Right lobe of liver (tissue), 6 donors: ENCODE data around the gene NLGN1. TPM values are rescaled to one million over a fixed set of nuclear protein-coding genes. Genes with fewer than 3 reads are reported as not detected.

ENCODE experiments used
- ATAC-seq, 4 donors: fragments of 200-7000 bp; cut with Tn5 transposase; one replicate each; pipeline ENCODE4 v1.9.1; 2020; ENCODE audit warnings: mild to moderate bottlenecking in 4 of 4, moderate library complexity in 4 of 4
- DNase-seq, 3 donors: peaks; one replicate each; pipeline ENCODE4 v3.0.0-alpha.2; 2020
- H3K27ac ChIP-seq, 3 donors: fragments of 200-600 bp; one replicate each; pipeline ENCODE4 v1.8.0; 2022
- H3K27me3 ChIP-seq, 2 donors: fragments of 200-600 bp; one replicate each; pipeline ENCODE4 v1.8.0; 2022
- H3K36me3 ChIP-seq, 4 donors: fragments of 200-600 bp; sonication (generic) in 1 of 4; one replicate each; pipeline versions ENCODE4 v1.5.1 to v1.8.0; 2017 to 2022; ENCODE audit warnings: control low read depth in 1 of 4
- H3K4me1 ChIP-seq, 4 donors: fragments of 200-600 bp; sonication (generic) in 1 of 4; one replicate each; pipeline versions ENCODE4 v1.5.1 to v1.8.0; 2017 to 2022; ENCODE audit warnings: control low read depth in 1 of 4
- H3K4me3 ChIP-seq, 3 donors: fragments of 200-600 bp; one replicate each; pipeline ENCODE4 v1.8.0; 2022
- H3K9me3 ChIP-seq, 4 donors: fragments of 200-600 bp; sonication (generic) in 1 of 4; one replicate each; pipeline versions ENCODE4 v1.5.1 to v1.8.0; 2017 to 2022; ENCODE audit warnings: control low read depth in 1 of 4
- CTCF ChIP-seq, 4 donors: fragments of 200-600 bp in 3 of 4; fragments of 450-650 bp in 1 of 4; IDR thresholded peaks; one replicate each; pipeline versions ENCODE4 v1.5.1 to v1.8.0; 2016 to 2022; ENCODE audit warnings: antibody characterized with exemption in 4 of 4, mild to moderate bottlenecking in 2 of 4
- POLR2A ChIP-seq: fragments of 450-650 bp; IDR thresholded peaks from one replicate; pipeline ENCODE4 v1.6.1; 2017; ENCODE audit warnings: antibody characterized with exemption, mild to moderate bottlenecking
- WGBS: methylation state at CpG from one replicate; pipeline ENCODE4 v1.1.6; 2018; ENCODE audit warnings: low coverage, low lambda C conversion rate; ENCODE audit not compliant: insufficient coverage; ENCODE audit errors: missing lambda C conversion rate; 5-methylcytosine and 5-hydroxymethylcytosine counted together
- intact Hi-C, 2 donors: fragments of 100-400 bp; cut with DNase I; formaldehyde crosslinking; loops; one replicate each; pipeline versions ENCODE4 v1.11.2 to v1.14.1; 2022
- total RNA-seq, 6 experiments: library from RNA; depleted of rRNA in 2 of 6; stranded (reverse); fragments of >200 nt in 2 of 6; fragmentation: NEBNext Ultra II Directional in 3 of 6; extraction: Animal tissue kit (Norgen Biotek cat#: 25700) in 3 of 6; gene quantifications; one replicate each; pipeline versions ENCODE4 v1.1.0 to v1.2.4, GENCODE V29; 2016 to 2023
- donor health status: DM: no; HTN: yes; CAD: no.
- donor health status: DM: no; HTN: no; CAD: no.
- donor health status: DM: no; HTN: no; CAD: no.
- donor health status: DM: no; HTN: yes; CAD: no.
- donor health status: DM: no; HTN: yes; CAD: no.

The NLGN1 gene
- total RNA-seq, 6 experiments from 2014 or later: 0.02 to 0.12 TPM; not detected in 4

- 77% methylated on average over 2 of the region's 2 CpGs for WGBS
- H3K36me3 ChIP-seq: no peaks in the 10 kb centered on the region
- no peaks in the 10 kb centered on the region for H3K9me3 ChIP-seq
- no peak for ATAC-seq
- intact Hi-C loops: no loop called here
- peaks cover 0 to 12% (median 0%) of the 10 kb centered on the region in 4 donors for H3K4me1 ChIP-seq
- H3K27ac ChIP-seq: no peak overlapping the region
- H3K4me3 ChIP-seq: no peak overlapping the region
- TF ChIP-seq POLR2A (no peak), CTCF (IDR thresholded peaks at IDR 0.05) (no peak)
- DNase-seq: no peak
- H3K27me3 ChIP-seq: peaks cover 0 to 5% of the 10 kb centered on the region in 2 donors
Observed at GRCh38 chr3:173583496-173583895, 186.0 kb downstream of the NLGN1 start.

DNA sequence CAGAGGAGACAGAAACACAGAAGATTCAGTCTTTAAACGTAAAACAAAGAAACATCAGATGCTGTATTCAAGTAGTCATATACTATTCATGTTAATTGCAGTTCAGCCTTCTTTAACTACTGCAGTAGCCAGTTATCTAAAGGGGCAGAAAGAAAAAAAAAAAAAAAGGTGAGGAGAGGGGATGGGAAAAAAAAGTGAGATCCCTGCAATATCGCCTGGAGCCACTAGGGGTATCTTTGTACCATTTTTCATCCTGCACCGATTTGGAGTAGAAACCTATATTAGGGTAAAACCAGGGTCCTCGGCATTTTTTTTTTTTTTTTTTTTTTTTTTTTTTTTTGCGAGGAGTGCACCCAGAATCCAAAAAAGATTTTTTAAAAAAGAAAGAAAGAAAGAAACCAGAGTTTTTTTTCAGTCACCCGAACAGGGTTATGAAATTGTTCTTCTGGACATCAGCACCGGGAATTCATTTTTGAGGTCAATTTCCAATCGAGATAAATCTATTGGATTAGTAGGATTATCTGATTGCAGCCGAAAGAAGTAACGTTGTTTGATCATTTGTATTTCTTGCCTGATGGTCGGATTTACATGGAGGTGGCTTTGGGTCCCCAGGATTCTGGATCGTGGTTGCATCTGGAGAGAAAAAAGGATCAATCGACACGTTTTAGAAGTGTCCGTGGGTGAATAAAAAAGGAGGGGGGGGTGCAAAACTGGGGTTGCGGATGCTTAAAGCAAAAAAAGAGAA, 186.7 kb downstream of the NLGN1 start:
- no peaks in the 10 kb centered on the region for H3K9me3 ChIP-seq
- TF ChIP-seq CTCF (IDR thresholded peaks at IDR 0.05) (peak; percentile 7 to 49 (median 48)), POLR2A (no peak)
- H3K4me3 ChIP-seq: no peak overlapping the region
- H3K36me3 ChIP-seq: no peaks in the 10 kb centered on the region
- ATAC-seq: peak in 3 of 4 donors; percentile 41 to 57 (median 49)
- no peak for DNase-seq
- 4% methylated on average over 16 of the region's 16 CpGs for WGBS
- intact Hi-C loops: no loop called here
- no peak overlapping the region for H3K27ac ChIP-seq
- peaks cover 0 to 12% (median 0%) of the 10 kb centered on the region in 4 donors for H3K4me1 ChIP-seq
- H3K27me3 ChIP-seq: peaks cover 0 to 5% of the 10 kb centered on the region in 2 donors

DNA sequence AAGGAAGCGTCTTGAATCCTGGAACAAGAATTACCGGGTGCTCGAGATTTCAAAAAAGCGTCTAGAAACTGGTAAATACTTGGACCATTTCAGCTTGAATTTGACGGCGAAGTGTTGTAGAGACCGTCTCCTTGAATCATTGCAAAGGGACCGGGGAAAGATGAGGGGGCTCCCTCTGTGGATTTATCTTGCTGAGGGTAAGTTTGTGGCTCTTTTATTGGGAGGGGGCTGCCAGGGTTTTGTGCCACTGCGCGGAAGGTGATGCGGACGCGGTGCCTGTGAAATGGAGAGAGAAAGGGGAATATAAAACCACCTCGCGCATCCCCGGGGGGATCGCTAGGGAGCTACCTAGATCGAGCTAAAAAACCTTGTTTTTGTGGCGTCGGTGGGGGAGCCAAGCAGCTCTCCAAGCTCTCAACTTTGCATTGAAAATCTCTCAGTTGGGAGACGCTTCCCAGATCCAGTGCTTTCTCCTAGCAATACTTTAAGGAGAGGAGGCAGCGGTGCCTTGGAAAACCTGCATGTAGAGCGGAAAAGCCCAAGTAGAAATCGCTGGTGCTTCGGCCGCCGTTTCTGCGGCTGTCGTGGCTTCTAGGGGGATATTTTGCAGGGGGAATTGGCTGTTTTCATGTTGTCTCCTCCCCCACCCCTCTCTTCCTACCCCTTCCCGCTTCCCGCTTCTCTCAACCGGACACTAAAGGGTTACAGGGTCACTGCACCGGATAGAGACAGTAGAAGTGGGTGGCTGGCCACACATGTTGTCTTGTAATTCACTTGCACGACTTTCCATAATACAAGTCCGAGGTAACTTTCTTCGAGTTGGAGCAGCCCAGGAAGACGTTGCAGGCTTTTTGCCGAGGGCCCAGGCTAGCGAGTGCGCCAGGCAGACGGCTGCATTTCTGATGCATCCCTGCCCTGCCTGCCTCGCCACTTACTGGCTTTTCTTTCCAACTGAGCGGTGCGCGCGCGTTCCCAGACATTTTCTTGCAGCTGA, 187.6 kb downstream of the NLGN1 start:
- Histone ChIP-seq H3K27ac (no peak overlapping the region), H3K36me3 (no peaks in the 10 kb centered on the region), H3K9me3 (no peaks in the 10 kb centered on the region), H3K4me1 (peaks cover 0 to 12% (median 0%) of the 10 kb centered on the region in 4 donors), H3K27me3 (peaks cover 0 to 5% of the 10 kb centered on the region in 2 donors), H3K4me3 (no peak overlapping the region)
- peak in 3 of 4 donors; percentile 25 to 58 (median 44) for ATAC-seq
- intact Hi-C loops: no loop called here
- 3% methylated on average over 38 of the region's 47 CpGs for WGBS
- TF ChIP-seq CTCF (IDR thresholded peaks at IDR 0.05) (no peak), POLR2A (no peak)
- DNase-seq: peak in 1 of 3 donors; percentile 46

- intact Hi-C loops: no loop called here
- no peak overlapping the region for H3K4me3 ChIP-seq
Observed at GRCh38 chr3:173586166-173586565, 188.6 kb downstream of the NLGN1 start.

More at GRCh38 chr3:173586166-173586565, 188.6 kb downstream of the NLGN1 start:
- TF ChIP-seq POLR2A (no peak), CTCF (IDR thresholded peaks at IDR 0.05) (no peak)
- no peaks in the 10 kb centered on the region for H3K9me3 ChIP-seq
- ATAC-seq (no peak), DNase-seq (no peak)
- peaks cover 0 to 5% of the 10 kb centered on the region in 2 donors for H3K27me3 ChIP-seq
- no peak overlapping the region for H3K27ac ChIP-seq
- H3K4me1 ChIP-seq: peaks cover 0 to 12% (median 0%) of the 10 kb centered on the region in 4 donors
- WGBS: 25% methylated on average over 2 of the region's 2 CpGs
- H3K36me3 ChIP-seq: no peaks in the 10 kb centered on the region
